Liver (tissue), 3 donors: ENCODE data around the gene CD8B.

Experiments used
- GABPA ChIP-seq, 2 donors: IDR thresholded peaks in 1 of 2; conservative IDR thresholded peaks in 1 of 2; 2 replicates each; pipeline ENCODE4 v1.6.1; 2016; ENCODE audit warnings: antibody characterized with exemption in 2 of 2, mild to moderate bottlenecking in 1 of 2, moderate library complexity in 1 of 2
- JUND ChIP-seq, 2 donors: IDR thresholded peaks; 2 replicates each; pipeline ENCODE4 v1.6.1; 2016; ENCODE audit warnings: antibody characterized with exemption in 2 of 2
- RAD21 ChIP-seq, 2 donors: IDR thresholded peaks; 2 replicates each; pipeline ENCODE4 v1.6.1; 2016; ENCODE audit warnings: antibody characterized with exemption in 2 of 2, mild to moderate bottlenecking in 2 of 2
- TF ChIP-seq, protein P1 (sequence below): fragments of 150-350 bp; IDR thresholded peaks from 2 replicates; pipeline ENCODE4 v1.5.1; 2017; ENCODE audit warnings: improper control_type of control experiment, low read depth, low read length; ENCODE audit not compliant: missing input control
- donor health status: healthy.
- donor health status: healthy.

DNA sequence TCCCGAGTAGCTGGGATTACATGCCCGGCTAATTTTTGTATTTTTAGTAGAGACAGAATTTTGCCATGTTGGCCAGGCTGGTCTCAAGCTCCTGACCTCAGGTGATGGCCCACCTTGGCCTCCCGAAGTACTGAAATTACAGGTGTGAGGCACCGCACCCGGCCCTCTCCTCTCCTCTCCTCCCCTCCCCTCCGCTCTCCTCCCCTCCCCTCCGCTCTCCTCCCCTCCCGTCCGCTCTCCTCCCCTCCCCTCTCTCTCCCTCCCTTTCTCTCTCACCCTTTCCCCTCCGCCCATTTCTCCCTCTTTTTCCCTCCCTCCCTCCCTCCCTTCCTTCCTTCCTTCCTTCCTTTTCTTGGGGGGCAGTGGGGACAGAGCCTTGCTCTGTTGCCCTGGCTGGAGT lies 28.4 kb downstream of the CD8B start:
- TF ChIP-seq, protein P1, sequence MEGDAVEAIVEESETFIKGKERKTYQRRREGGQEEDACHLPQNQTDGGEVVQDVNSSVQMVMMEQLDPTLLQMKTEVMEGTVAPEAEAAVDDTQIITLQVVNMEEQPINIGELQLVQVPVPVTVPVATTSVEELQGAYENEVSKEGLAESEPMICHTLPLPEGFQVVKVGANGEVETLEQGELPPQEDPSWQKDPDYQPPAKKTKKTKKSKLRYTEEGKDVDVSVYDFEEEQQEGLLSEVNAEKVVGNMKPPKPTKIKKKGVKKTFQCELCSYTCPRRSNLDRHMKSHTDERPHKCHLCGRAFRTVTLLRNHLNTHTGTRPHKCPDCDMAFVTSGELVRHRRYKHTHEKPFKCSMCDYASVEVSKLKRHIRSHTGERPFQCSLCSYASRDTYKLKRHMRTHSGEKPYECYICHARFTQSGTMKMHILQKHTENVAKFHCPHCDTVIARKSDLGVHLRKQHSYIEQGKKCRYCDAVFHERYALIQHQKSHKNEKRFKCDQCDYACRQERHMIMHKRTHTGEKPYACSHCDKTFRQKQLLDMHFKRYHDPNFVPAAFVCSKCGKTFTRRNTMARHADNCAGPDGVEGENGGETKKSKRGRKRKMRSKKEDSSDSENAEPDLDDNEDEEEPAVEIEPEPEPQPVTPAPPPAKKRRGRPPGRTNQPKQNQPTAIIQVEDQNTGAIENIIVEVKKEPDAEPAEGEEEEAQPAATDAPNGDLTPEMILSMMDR, result no peak
- no peak for TF ChIP-seq RAD21 (IDR thresholded peaks at IDR 0.05)
- TF ChIP-seq GABPA (IDR thresholded peaks at IDR 0.05 in 1 of 2, conservative IDR thresholded peaks at IDR 0.05 in 1 of 2), result no peak
- no peak for TF ChIP-seq JUND (IDR thresholded peaks at IDR 0.05)
